Endothelial cell of umbilical vein (primary cell): ENCODE data around the gene STX12. TPM values are rescaled to one million over a fixed set of nuclear protein-coding genes. Genes with fewer than 3 reads are reported as not detected.

ENCODE experiments used
- BruUV-seq: library from RNA; stranded (reverse); fragments of 400-500 nt; replicated peaks from 2 replicates; lab custom pipeline; 2021; lab: Mats Ljungman, UMichigan
- CTCF ChIA-PET: fragments of 300-600, 350-600 bp; sonication (Branson Sonifier 250); formaldehyde crosslinking; loops from one replicate; lab custom pipeline; 2021; ENCODE audit warnings: antibody characterized with exemption, inconsistent platforms; lab: Charles Lee
- POLR2A ChIA-PET: fragments of 300-600, 350-600 bp; sonication (Branson Sonifier 250); formaldehyde crosslinking; loops from one replicate; lab custom pipeline; 2021; ENCODE audit warnings: antibody characterized with exemption, inconsistent platforms; lab: Charles Lee
- DNase-seq: peaks from one replicate; pipeline ENCODE4 v3.0.0-alpha.2; 2011; ENCODE audit warnings: low read depth, low spot score
- FAIRE-seq: peaks from 2 replicates; lab custom pipeline; 2011; peaks lifted over from hg19 to GRCh38; lab: Jason Lieb, UNC
- H2AFZ ChIP-seq: 2 replicates; pipeline ENCODE4 v1.6.0; 2012; ENCODE audit warnings: low read depth, low read length, control low read depth, inconsistent platforms
- H3K27ac ChIP-seq: 2 replicates; pipeline ENCODE4 v1.5.1; 2011; ENCODE audit warnings: low read depth, mild to moderate bottlenecking, control low read depth, low read length, moderate library complexity; ENCODE audit not compliant: insufficient read depth
- H3K27me3 ChIP-seq, 2 experiments: 2 replicates each; pipeline versions ENCODE4 v1.6.0 to v1.6.1; 2011; ENCODE audit warnings: low read length in 2 of 2, mixed read lengths in 1 of 2; ENCODE audit not compliant: control insufficient read depth in 2 of 2, insufficient read depth in 2 of 2
- H3K36me3 ChIP-seq, 2 experiments: 2 replicates in 1 of 2; 3 replicates in 1 of 2; pipeline ENCODE4 v1.5.1; 2011; ENCODE audit warnings: low read length in 2 of 2, mild to moderate bottlenecking in 1 of 2, moderate library complexity in 1 of 2; ENCODE audit not compliant: control insufficient read depth in 2 of 2, insufficient read depth in 2 of 2; ENCODE audit errors: extremely low read depth in 1 of 2
- H3K4me1 ChIP-seq: 3 replicates; pipeline ENCODE4 v1.5.1; 2011; ENCODE audit warnings: mild to moderate bottlenecking, low read length; ENCODE audit not compliant: control insufficient read depth, insufficient read depth; ENCODE audit errors: extremely low read depth
- H3K4me2 ChIP-seq: 2 replicates; pipeline ENCODE4 v1.6.1; 2011; ENCODE audit warnings: low read length, control low read depth, mixed read lengths; ENCODE audit not compliant: insufficient read depth
- H3K4me3 ChIP-seq, 3 experiments: fragments of 200-600 bp in 1 of 3; sonication (generic), shearing (Covaris generic) in 1 of 3; replicated peaks in 1 of 3; 2 replicates each; pipeline ENCODE4 v1.5.1; 2011 to 2016; ENCODE audit warnings: control low read depth in 3 of 3, low read length in 3 of 3, mild to moderate bottlenecking in 2 of 3, inconsistent platforms in 1 of 3, low read depth in 1 of 3, moderate library complexity in 1 of 3; ENCODE audit not compliant: insufficient read depth in 1 of 3
- H3K79me2 ChIP-seq: 2 replicates; pipeline ENCODE4 v1.6.0; 2012; ENCODE audit warnings: low read length, inconsistent platforms; ENCODE audit not compliant: control insufficient read depth, insufficient read depth
- H3K9ac ChIP-seq: replicated peaks from 2 replicates; pipeline ENCODE3; 2011; ENCODE audit warnings: low read length, control low read depth; ENCODE audit not compliant: insufficient read depth; ENCODE audit errors: extremely low read depth
- H3K9me1 ChIP-seq: replicated peaks from 3 replicates; pipeline ENCODE4 v1.6.0; 2011; ENCODE audit warnings: mild to moderate bottlenecking, low read length; ENCODE audit not compliant: control insufficient read depth, insufficient read depth; ENCODE audit errors: extremely low read depth
- H3K9me3 ChIP-seq: replicated peaks from 2 replicates; pipeline ENCODE4 v1.5.1; 2012; ENCODE audit warnings: low read length, inconsistent platforms; ENCODE audit not compliant: control insufficient read depth, insufficient read depth
- H4K20me1 ChIP-seq: replicated peaks from 2 replicates; pipeline ENCODE3; 2011; ENCODE audit warnings: mild to moderate bottlenecking, low read length; ENCODE audit not compliant: control insufficient read depth, insufficient read depth; ENCODE audit errors: extremely low read depth
- CTCF ChIP-seq, 2 donors: IDR thresholded peaks; 1 replicate in 1 of 2; 2 replicates in 1 of 2; pipeline ENCODE4 v1.5.1; 2011; ENCODE audit warnings: low read length in 2 of 2, mild to moderate bottlenecking in 2 of 2, moderate library complexity in 2 of 2, control low read depth in 1 of 2, inconsistent platforms in 1 of 2, low read depth in 1 of 2; ENCODE audit not compliant: insufficient read depth in 1 of 2; ENCODE audit errors: extremely low read depth in 1 of 2
- EZH2 ChIP-seq: IDR thresholded peaks from 2 replicates; pipeline ENCODE4 v1.6.1; 2012; ENCODE audit warnings: borderline replicate concordance, low read depth, mild to moderate bottlenecking, moderate library complexity, low read length, inconsistent platforms; ENCODE audit not compliant: severe bottlenecking
- FOS ChIP-seq: IDR thresholded peaks from 2 replicates; pipeline ENCODE4 v1.6.1; 2011; ENCODE audit warnings: mild to moderate bottlenecking, low read length, moderate library complexity, borderline replicate concordance; ENCODE audit not compliant: insufficient read depth
- GATA2 ChIP-seq: IDR thresholded peaks from 2 replicates; pipeline ENCODE4 v1.7.0; 2011; ENCODE audit warnings: low read depth, mild to moderate bottlenecking, moderate library complexity, mixed read lengths, low read length; ENCODE audit not compliant: insufficient read length, insufficient read depth
- JUN ChIP-seq: IDR thresholded peaks from 2 replicates; pipeline ENCODE4 v1.6.1; 2011; ENCODE audit warnings: borderline replicate concordance, low read depth; ENCODE audit not compliant: insufficient read length, insufficient read depth
- MAX ChIP-seq: IDR thresholded peaks from 2 replicates; pipeline ENCODE4 v1.6.1; 2011; ENCODE audit not compliant: insufficient read depth, insufficient read length
- MYC ChIP-seq: IDR thresholded peaks from one replicate; pipeline ENCODE4 v1.6.1; 2011; ENCODE audit warnings: mild to moderate bottlenecking, low read depth, low read length
- POLR2A ChIP-seq: IDR thresholded peaks from 2 replicates; pipeline ENCODE4 v1.6.1; 2012; ENCODE audit warnings: low read depth, mild to moderate bottlenecking, control low read depth, low read length
- POLR2AphosphoS5 ChIP-seq: IDR thresholded peaks from 2 replicates; pipeline ENCODE4 v1.6.1; 2012; ENCODE audit warnings: low read depth, mild to moderate bottlenecking, control low read depth, low read length, moderate library complexity; ENCODE audit not compliant: insufficient read depth
- dilution Hi-C: fragments of 300-500 bp; cut with MboI; formaldehyde crosslinking; loops from one replicate; pipeline ENCODE4 v1.15.0; 2019; ENCODE audit warnings: low sequenced_read_pairs; ENCODE audit not compliant: extremely low pct_ligation_motif_present
- intact Hi-C: fragments of 100-400 bp; cut with micrococcal nuclease; formaldehyde crosslinking; loops from one replicate; pipeline ENCODE4 v1.10.0; 2022
- polyA plus RNA-seq, 4 experiments: library from polyadenylated mRNA; depleted of rRNA in 3 of 4; stranded (reverse) in 3 of 4; unstranded in 1 of 4; fragments of >200 nt; gene quantifications; 2 replicates each; pipeline versions ENCODE4 v1.2.1 to v1.2.3, GENCODE V29; 2011 to 2012; ENCODE audit warnings: missing spikeins in 1 of 4
- total RNA-seq: library from RNA; stranded (reverse); gene quantifications from 2 replicates; pipeline ENCODE4 v1.2.3, GENCODE V29; 2021

The STX12 gene
- total and polyA plus RNA-seq, 2 donors (not counting 3 experiments of a cell fraction or from before 2014, with no cell fraction given) = 28.7 to 90.3 TPM

- DNase-seq = no peak
- BruUV-seq = no TSS peak
Observed at GRCh38 chr1:27755865-27756264, 17.2 kb upstream of the STX12 start.

More at GRCh38 chr1:27755865-27756264, 17.2 kb upstream of the STX12 start:
- dilution Hi-C loops (no loop called here), intact Hi-C loops (no loop called here)
- POLR2A ChIA-PET = no interaction called here
- Histone ChIP-seq H3K9me1 (no peaks in the 10 kb centered on the region), H2AFZ (no peak overlapping the region), H3K4me3 (no peak overlapping the region), H3K36me3 (peaks cover 2% of the 10 kb centered on the region in 2 experiments), H3K4me1 (no peaks in the 10 kb centered on the region), H3K4me2 (no peak overlapping the region), H3K79me2 (no peaks in the 10 kb centered on the region), H3K9me3 (no peaks in the 10 kb centered on the region), H3K27me3 (no peaks in the 10 kb centered on the region), H4K20me1 (no peaks in the 10 kb centered on the region), H3K9ac (no peak overlapping the region), H3K27ac (no peak overlapping the region)
- no peak for FAIRE-seq
- TF ChIP-seq FOS (no peak), MYC (no peak), POLR2AphosphoS5 (no peak), CTCF (IDR thresholded peaks at IDR 0.05; ENCODE audit: extremely low read depth in 1 of 2, insufficient read depth in 1 of 2, low read depth in 1 of 2, low read length in 2 of 2) (no peak), MAX (no peak), EZH2 (no peak), GATA2 (no peak), POLR2A (no peak), JUN (no peak)
- CTCF ChIA-PET = interaction anchor here (1.0 to 2.5 kb wide), 2 partner anchors 13 to 17 kb away, joined by 3 to 8 read pairs; partner anchors contain the start of gene STX12
